ENCODE data around the gene FGD4. TPM values are rescaled to one million over a fixed set of nuclear protein-coding genes. Genes with fewer than 3 reads are reported as not detected.

Gene FGD4
- total and polyA plus RNA-seq, 2 donors (not counting 3 experiments of a cell fraction or from before 2014, with no cell fraction given): 6.6 to 44.7 TPM

DNA sequence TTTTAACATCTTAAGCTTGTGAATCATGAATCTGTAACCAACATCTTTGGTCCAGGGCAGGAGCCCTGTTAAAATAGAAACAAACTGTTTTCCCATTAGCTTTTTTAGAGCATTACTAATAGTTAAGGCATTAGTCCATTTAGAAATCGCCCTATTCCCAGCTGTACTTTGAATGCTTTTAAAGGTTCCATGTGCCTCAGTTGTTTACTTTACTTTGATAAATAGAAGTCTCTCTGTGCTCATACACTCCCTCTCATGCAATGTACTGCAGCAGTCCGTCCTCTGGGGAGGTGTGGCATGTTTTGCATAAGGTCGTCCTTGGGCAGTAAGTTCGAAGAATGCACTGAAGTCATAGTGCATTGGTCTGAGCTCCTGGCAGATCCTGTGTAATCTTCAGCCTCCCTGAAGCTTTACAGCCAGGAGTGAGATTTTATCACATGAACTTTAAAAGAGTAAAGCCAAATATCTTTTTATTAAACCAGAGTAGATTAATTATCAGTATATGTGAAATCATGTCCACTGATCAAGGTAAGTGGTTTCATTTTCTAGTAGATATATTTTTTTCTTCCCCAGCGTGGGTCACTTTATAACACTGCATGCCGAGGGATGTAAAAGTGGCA lies 134.7 kb downstream of the FGD4 start:
- Histone ChIP-seq H3K36me3 (ENCODE audit: control insufficient read depth in 2 of 2, extremely low read depth in 1 of 2, insufficient read depth in 2 of 2, low read length in 2 of 2) (no peaks in the 10 kb centered on the region), H3K79me2 (ENCODE audit: control insufficient read depth, insufficient read depth, low read length) (peaks cover 31% of the 10 kb centered on the region), H3K9me3 (replicated peaks; ENCODE audit: control insufficient read depth, insufficient read depth, low read length) (no peaks in the 10 kb centered on the region), H2AFZ (ENCODE audit: low read depth, low read length) (no peak overlapping the region), H3K4me2 (ENCODE audit: insufficient read depth, low read length) (peak overlapping the region; percentile 96), H4K20me1 (replicated peaks; ENCODE audit: control insufficient read depth, extremely low read depth, insufficient read depth, low read length) (peaks cover 2% of the 10 kb centered on the region), H3K4me1 (ENCODE audit: control insufficient read depth, extremely low read depth, insufficient read depth, low read length) (peaks cover 30% of the 10 kb centered on the region), H3K27me3 (ENCODE audit: control insufficient read depth in 2 of 2, insufficient read depth in 2 of 2, low read length in 2 of 2) (no peaks in the 10 kb centered on the region), H3K27ac (ENCODE audit: insufficient read depth, low read depth, low read length) (peak overlapping the region; percentile 67), H3K9ac (replicated peaks; ENCODE audit: extremely low read depth, insufficient read depth, low read length) (peak overlapping the region; percentile 79), H3K4me3 (replicated peaks in 1 of 3; ENCODE audit: insufficient read depth in 1 of 3, low read depth in 1 of 3, low read length in 3 of 3) (peak overlapping the region; percentile 39 to 73 (median 67)), H3K9me1 (replicated peaks; ENCODE audit: control insufficient read depth, extremely low read depth, insufficient read depth, low read length) (no peaks in the 10 kb centered on the region)
- dilution Hi-C loops (cut with MboI; ENCODE audit: extremely low pct_ligation_motif_present, low sequenced_read_pairs) (loop anchor here (10.0 kb wide), 1 partner anchor 49 kb away; no protein-coding TSS in a partner anchor), intact Hi-C loops (cut with micrococcal nuclease) (loop anchor here (1.0 to 2.0 kb wide), 5 partner anchors 13 to 169 kb away; no protein-coding TSS in a partner anchor)
- DNase-seq (ENCODE audit: low read depth, low spot score): peak; percentile 89
- CTCF ChIA-PET: interaction anchor here (0.6 to 1.5 kb wide), 15 partner anchors 10 to 168 kb away, joined by 3 to 7 read pairs (median 3); no protein-coding TSS in a partner anchor
- POLR2A ChIA-PET: interaction anchor here (0.6 kb wide), 1 partner anchor 943 kb away, joined by 3 read pairs; the partner anchor contains the start of gene DENND5B
- no TSS peak for BruUV-seq (replicated peaks)
- peak; percentile 73 for FAIRE-seq
- TF ChIP-seq FOS (IDR thresholded peaks at IDR 0.05; ENCODE audit: borderline replicate concordance, insufficient read depth, low read length): no peak
- peak; percentile 70 for TF ChIP-seq POLR2AphosphoS5 (IDR thresholded peaks at IDR 0.05; ENCODE audit: insufficient read depth, low read depth, low read length)
- TF ChIP-seq POLR2A (IDR thresholded peaks at IDR 0.05; ENCODE audit: low read depth, low read length): peak; percentile 75
- TF ChIP-seq JUN (IDR thresholded peaks at IDR 0.05; ENCODE audit: borderline replicate concordance, insufficient read depth, insufficient read length, low read depth): no peak
- TF ChIP-seq GATA2 (IDR thresholded peaks at IDR 0.05; ENCODE audit: insufficient read depth, insufficient read length, low read depth, low read length): peak; percentile 53

DNA sequence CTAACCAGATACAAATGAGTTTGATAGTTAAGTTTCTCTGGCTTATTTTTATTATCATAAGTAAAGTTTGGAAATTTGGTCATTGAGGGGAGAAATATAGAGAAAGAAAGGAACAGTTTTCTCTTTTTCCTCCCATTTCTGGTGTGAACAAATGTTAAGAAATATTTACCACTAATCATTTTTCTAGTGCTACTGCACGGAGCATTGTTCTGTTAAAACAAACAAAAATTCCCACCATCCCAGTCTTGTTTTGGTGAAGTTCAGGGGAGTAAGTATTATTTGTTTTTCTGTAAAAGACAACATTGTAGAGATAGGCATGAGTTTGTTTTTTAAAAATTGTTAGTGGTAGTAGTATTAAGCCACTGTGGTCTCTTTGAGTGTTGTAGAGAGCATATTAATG lies 135.3 kb downstream of the FGD4 start:
- Histone ChIP-seq H3K36me3 (ENCODE audit: control insufficient read depth in 2 of 2, extremely low read depth in 1 of 2, insufficient read depth in 2 of 2, low read length in 2 of 2) (no peaks in the 10 kb centered on the region), H3K27ac (ENCODE audit: insufficient read depth, low read depth, low read length) (peak overlapping the region; percentile 67), H2AFZ (ENCODE audit: low read depth, low read length) (no peak overlapping the region), H3K4me3 (replicated peaks in 1 of 3; ENCODE audit: insufficient read depth in 1 of 3, low read depth in 1 of 3, low read length in 3 of 3) (peak overlapping the region; percentile 39 to 73 (median 67)), H3K9ac (replicated peaks; ENCODE audit: extremely low read depth, insufficient read depth, low read length) (peak overlapping the region; percentile 79), H3K9me1 (replicated peaks; ENCODE audit: control insufficient read depth, extremely low read depth, insufficient read depth, low read length) (no peaks in the 10 kb centered on the region), H3K79me2 (ENCODE audit: control insufficient read depth, insufficient read depth, low read length) (peaks cover 34% of the 10 kb centered on the region), H3K4me2 (ENCODE audit: insufficient read depth, low read length) (peak overlapping the region; percentile 96), H3K9me3 (replicated peaks; ENCODE audit: control insufficient read depth, insufficient read depth, low read length) (no peaks in the 10 kb centered on the region), H4K20me1 (replicated peaks; ENCODE audit: control insufficient read depth, extremely low read depth, insufficient read depth, low read length) (peaks cover 2% of the 10 kb centered on the region), H3K4me1 (ENCODE audit: control insufficient read depth, extremely low read depth, insufficient read depth, low read length) (peaks cover 30% of the 10 kb centered on the region), H3K27me3 (ENCODE audit: control insufficient read depth in 2 of 2, insufficient read depth in 2 of 2, low read length in 2 of 2) (no peaks in the 10 kb centered on the region)
- TSS peak; percentile 97 for BruUV-seq (replicated peaks)
- intact Hi-C loops (cut with micrococcal nuclease): loop anchor here (1.0 to 5.0 kb wide), 7 partner anchors 14 to 170 kb away; partner anchors contain the start of gene DNM1L
- no peak for TF ChIP-seq POLR2A (IDR thresholded peaks at IDR 0.05; ENCODE audit: low read depth, low read length)
- TF ChIP-seq FOS (IDR thresholded peaks at IDR 0.05; ENCODE audit: borderline replicate concordance, insufficient read depth, low read length): no peak
- TF ChIP-seq, protein P1, sequence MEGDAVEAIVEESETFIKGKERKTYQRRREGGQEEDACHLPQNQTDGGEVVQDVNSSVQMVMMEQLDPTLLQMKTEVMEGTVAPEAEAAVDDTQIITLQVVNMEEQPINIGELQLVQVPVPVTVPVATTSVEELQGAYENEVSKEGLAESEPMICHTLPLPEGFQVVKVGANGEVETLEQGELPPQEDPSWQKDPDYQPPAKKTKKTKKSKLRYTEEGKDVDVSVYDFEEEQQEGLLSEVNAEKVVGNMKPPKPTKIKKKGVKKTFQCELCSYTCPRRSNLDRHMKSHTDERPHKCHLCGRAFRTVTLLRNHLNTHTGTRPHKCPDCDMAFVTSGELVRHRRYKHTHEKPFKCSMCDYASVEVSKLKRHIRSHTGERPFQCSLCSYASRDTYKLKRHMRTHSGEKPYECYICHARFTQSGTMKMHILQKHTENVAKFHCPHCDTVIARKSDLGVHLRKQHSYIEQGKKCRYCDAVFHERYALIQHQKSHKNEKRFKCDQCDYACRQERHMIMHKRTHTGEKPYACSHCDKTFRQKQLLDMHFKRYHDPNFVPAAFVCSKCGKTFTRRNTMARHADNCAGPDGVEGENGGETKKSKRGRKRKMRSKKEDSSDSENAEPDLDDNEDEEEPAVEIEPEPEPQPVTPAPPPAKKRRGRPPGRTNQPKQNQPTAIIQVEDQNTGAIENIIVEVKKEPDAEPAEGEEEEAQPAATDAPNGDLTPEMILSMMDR (IDR thresholded peaks at IDR 0.05; ENCODE audit: extremely low read depth in 1 of 2, insufficient read depth in 1 of 2, low read depth in 1 of 2, low read length in 2 of 2): no peak
- TF ChIP-seq EZH2 (IDR thresholded peaks at IDR 0.05; ENCODE audit: borderline replicate concordance, low read depth, low read length, severe bottlenecking): no peak
- TF ChIP-seq MYC (IDR thresholded peaks at IDR 0.05; ENCODE audit: low read depth, low read length): no peak
- TF ChIP-seq JUN (IDR thresholded peaks at IDR 0.05; ENCODE audit: borderline replicate concordance, insufficient read depth, insufficient read length, low read depth): no peak
- TF ChIP-seq POLR2AphosphoS5 (IDR thresholded peaks at IDR 0.05; ENCODE audit: insufficient read depth, low read depth, low read length): no peak
- TF ChIP-seq GATA2 (IDR thresholded peaks at IDR 0.05; ENCODE audit: insufficient read depth, insufficient read length, low read depth, low read length): no peak
- TF ChIP-seq, protein P2, sequence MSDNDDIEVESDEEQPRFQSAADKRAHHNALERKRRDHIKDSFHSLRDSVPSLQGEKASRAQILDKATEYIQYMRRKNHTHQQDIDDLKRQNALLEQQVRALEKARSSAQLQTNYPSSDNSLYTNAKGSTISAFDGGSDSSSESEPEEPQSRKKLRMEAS (IDR thresholded peaks at IDR 0.05; ENCODE audit: insufficient read depth, insufficient read length): no peak
- no peak for FAIRE-seq
- dilution Hi-C loops (cut with MboI; ENCODE audit: extremely low pct_ligation_motif_present, low sequenced_read_pairs): loop anchor here (10.0 kb wide), 1 partner anchor 50 kb away; no protein-coding TSS in a partner anchor
- CTCF ChIA-PET: interaction anchor here (0.9 to 2.0 kb wide), 13 partner anchors 10 to 169 kb away, joined by 3 to 11 read pairs (median 3); no protein-coding TSS in a partner anchor
- DNase-seq (ENCODE audit: low read depth, low spot score): no peak
- POLR2A ChIA-PET: no interaction called here

Measured in endothelial cell of umbilical vein (primary cell).